ENCODE results near the gene EXD3. TPM values are rescaled to one million over a fixed set of nuclear protein-coding genes. Genes with fewer than 3 reads are reported as not detected.

EXD3 gene
- total and polyA plus RNA-seq, 7 donors: 8.9 to 29.7 (median 18.0) TPM

GRCh38 chr9:137281345-137282116 lies 141.4 kb downstream of the EXD3 start:
- DNase-seq: no peak
- Histone ChIP-seq H3K27me3 (peaks cover 17 to 72% (median 60%) of the 10 kb centered on the region in 3 donors), H3K4me1 (peaks cover 0 to 29% (median 18%) of the 10 kb centered on the region in 4 donors), H3K36me3 (peaks cover 0 to 6% (median 0%) of the 10 kb centered on the region in 4 donors), H3K4me3 (no peak overlapping the region), H3K27ac (no peak overlapping the region), H3K9me3 (no peaks in the 10 kb centered on the region)
- intact Hi-C loops (cut with DNase I): no loop called here
- TF ChIP-seq, protein P1, sequence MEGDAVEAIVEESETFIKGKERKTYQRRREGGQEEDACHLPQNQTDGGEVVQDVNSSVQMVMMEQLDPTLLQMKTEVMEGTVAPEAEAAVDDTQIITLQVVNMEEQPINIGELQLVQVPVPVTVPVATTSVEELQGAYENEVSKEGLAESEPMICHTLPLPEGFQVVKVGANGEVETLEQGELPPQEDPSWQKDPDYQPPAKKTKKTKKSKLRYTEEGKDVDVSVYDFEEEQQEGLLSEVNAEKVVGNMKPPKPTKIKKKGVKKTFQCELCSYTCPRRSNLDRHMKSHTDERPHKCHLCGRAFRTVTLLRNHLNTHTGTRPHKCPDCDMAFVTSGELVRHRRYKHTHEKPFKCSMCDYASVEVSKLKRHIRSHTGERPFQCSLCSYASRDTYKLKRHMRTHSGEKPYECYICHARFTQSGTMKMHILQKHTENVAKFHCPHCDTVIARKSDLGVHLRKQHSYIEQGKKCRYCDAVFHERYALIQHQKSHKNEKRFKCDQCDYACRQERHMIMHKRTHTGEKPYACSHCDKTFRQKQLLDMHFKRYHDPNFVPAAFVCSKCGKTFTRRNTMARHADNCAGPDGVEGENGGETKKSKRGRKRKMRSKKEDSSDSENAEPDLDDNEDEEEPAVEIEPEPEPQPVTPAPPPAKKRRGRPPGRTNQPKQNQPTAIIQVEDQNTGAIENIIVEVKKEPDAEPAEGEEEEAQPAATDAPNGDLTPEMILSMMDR (IDR thresholded peaks at IDR 0.05): no peak
- TF ChIP-seq POLR2AphosphoS5 (IDR thresholded peaks at IDR 0.05) (no peak), EP300 (IDR thresholded peaks at IDR 0.05) (no peak), POLR2A (IDR thresholded peaks at IDR 0.05) (no peak)
- 75 to 79% methylated on average over 39 of the region's 39 CpGs for WGBS, 2 donors

DNA sequence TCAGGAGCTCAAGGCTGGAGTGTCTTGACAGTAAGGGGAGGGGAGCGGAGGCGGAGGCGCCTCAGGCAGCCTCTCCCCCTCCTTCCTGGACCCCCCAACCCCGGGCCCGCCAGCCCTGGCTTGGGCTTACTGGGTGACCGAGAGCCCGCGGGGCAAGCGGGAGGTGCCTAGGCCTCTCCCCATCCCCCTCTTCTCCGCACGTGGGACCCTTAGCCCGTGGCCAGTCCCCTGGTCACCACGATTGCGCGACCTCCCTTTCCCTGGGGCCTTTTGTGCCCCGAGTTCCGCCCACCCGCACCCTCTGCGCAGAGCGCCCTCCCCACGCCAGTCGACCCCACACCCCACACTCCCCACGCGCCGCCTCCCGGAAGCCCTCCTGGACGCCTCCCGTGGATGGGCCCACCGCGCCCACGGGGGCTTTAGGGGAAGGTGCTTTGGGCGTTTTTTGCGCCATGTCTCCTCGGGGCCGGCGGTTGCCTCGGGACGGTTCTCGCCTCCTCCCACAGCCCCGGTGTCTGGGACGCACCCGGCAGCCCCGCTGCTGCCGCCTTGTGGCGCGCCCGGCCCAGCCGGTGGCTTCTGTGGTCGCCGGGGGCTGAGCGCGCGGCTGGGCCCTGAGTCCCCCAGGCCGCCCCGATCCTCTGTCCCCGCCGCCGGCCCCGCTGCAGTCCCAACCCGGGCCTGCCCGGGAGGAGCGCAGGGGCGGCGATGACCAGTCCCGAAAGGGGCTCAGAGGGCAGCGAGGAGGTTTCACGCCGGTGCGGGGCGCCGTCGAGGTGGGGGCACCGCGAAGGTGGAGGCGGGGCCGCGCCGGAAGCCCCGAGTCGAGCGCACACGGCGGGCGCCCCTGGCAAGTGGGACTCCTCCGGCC lies 142.3 kb downstream of the EXD3 start:
- TF ChIP-seq POLR2A (IDR thresholded peaks at IDR 0.05) (no peak), EP300 (IDR thresholded peaks at IDR 0.05) (no peak), POLR2AphosphoS5 (IDR thresholded peaks at IDR 0.05) (no peak)
- TF ChIP-seq, protein P1 (IDR thresholded peaks at IDR 0.05): no peak
- Histone ChIP-seq H3K36me3 (peaks cover 0 to 6% (median 0%) of the 10 kb centered on the region in 4 donors), H3K27ac (no peak overlapping the region), H3K27me3 (peaks cover 19 to 80% (median 63%) of the 10 kb centered on the region in 3 donors), H3K4me1 (peaks cover 0 to 35% (median 24%) of the 10 kb centered on the region in 4 donors), H3K4me3 (no peak overlapping the region), H3K9me3 (no peaks in the 10 kb centered on the region)
- intact Hi-C loops (cut with DNase I): no loop called here
- WGBS, 2 donors: 42 to 47% methylated on average over 85 of the region's 85 CpGs
- DNase-seq: no peak

DNA sequence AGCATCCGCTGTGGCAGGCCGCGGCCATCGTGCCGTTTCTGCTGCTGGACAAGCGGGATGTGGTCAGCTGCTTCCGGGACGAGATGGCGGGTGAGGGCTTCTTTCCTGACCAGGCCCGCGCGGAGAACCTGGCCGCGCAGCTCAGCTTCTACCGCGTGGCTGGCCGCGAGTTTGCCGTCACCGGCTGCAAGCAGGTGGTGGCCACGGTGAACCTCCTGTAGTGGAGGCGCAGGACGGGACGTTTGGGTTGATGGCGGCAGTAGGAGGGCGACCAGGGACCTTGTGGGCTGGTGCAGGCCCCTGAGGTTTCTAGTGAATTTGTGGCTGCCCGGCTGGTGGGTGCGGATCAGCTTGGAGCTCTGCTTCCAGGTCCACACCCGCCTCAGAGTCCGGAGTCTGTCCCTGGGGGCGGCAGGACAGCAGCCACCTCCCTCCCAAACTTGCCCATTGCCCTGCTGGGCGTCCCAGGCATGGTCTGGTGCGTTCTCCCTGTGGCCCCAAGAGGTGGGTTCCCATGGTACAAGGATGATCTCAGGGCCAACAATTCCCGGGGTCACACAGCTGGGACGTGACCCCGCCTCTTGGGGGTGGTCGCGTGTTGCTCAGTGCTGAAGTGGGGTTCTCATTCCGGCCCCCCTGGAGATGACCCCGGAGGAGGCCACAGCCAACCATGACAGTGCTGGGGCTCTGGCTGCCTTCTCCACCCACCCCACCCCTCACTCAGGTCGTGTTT lies 143.1 kb downstream of the EXD3 start:
- H3K4me3 ChIP-seq: no peak overlapping the region
- no peaks in the 10 kb centered on the region for H3K9me3 ChIP-seq
- peaks cover 19 to 85% (median 63%) of the 10 kb centered on the region in 3 donors for H3K27me3 ChIP-seq
- TF ChIP-seq POLR2AphosphoS5 (IDR thresholded peaks at IDR 0.05) (no peak), EP300 (IDR thresholded peaks at IDR 0.05) (no peak), POLR2A (IDR thresholded peaks at IDR 0.05) (no peak)
- TF ChIP-seq, protein P1 (IDR thresholded peaks at IDR 0.05): no peak
- H3K27ac ChIP-seq: no peak overlapping the region
- WGBS, 2 donors: 78 to 92% methylated on average over 41 of the region's 41 CpGs
- peaks cover 0 to 35% (median 24%) of the 10 kb centered on the region in 4 donors for H3K4me1 ChIP-seq
- DNase-seq: no peak
- H3K36me3 ChIP-seq: peaks cover 0 to 6% (median 0%) of the 10 kb centered on the region in 4 donors
- intact Hi-C loops (cut with DNase I): no loop called here

Data from sigmoid colon (tissue), 7 donors.